GM18517 (cell line): ENCODE results near the gene PRRT1B.
"Not testable (repeated sequence)": the region's sequence is repeated elsewhere in the genome, so short reads cannot be mapped to it uniquely, and the experiment has no call there.

Experiments
- ATAC-seq: cut with Tn5 transposase; IDR thresholded peaks from one replicate; pipeline ENCODE4 v1.9.1; 2021; ENCODE audit warnings: mild to moderate bottlenecking, moderate library complexity; ENCODE audit not compliant: unreplicated experiment

Gene PRRT1B

DNA sequence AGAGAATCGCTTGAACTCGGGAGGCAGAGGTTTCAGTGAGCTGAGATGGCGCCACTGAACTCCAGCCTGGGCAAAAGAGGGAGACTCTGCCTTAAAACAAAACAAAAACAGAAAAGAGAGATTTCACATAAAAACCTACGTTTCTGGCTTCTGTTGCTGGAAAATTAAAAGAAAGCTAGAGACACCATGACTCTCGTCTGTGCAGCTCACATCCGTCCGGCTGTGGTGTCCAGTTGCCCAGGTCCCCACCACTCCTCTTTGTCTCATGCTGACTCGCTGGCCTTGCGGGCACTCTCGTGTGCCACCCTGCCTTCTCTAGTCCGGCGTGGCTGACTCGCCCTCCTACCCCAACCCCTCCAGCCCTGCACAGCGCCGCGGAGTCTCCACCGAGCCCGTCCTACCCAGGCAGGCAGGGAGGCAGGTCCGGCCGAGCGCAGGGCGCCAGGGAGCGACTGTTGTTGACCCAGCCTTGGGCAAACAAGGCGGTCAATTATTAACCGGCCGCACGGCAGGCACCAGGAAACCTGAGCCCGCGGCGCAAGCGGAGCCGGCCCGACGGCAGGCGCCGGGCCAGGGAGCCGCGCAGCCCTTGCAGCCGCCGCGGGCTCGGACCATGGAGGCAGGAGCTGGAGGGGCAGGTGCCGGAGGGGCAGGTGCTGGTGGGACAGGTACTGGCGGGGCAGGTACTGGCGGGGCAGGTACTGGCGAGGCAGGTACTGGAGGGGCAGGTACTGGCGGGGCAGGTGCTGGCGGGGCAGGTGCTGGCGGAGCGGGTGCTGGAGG is at the start of gene PRRT1B:
TSS of gene PRRT1B (plus strand) at position 521 of the 783 bp plus-strand sequence. CDS start at position 614, 93 bp downstream.
- no peak for ATAC-seq

DNA sequence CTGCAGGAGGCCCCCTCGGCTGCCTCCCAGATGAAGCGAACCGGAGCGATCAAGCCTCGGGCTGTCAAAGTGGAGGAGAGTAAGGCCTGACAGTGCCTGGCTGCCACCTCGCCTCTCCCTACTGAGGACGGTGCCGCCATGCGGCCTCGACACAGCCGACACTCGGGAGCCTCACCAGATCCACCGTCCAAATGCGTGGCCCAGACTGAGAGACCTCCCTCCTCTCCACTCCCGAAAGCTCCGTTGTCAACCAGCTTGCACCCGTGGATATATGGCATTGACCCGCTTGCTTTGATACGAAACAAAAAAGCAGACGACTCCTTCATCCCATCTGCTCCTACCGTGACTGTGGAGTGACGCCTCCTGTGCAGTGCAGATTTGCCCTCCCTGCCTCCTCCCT is 49.5 kb upstream of the PRRT1B start:
- no peak for ATAC-seq

- ATAC-seq, result no peak
These were observed 48.4 kb upstream of the PRRT1B start for GRCh38 chr9:131496844-131497405.

DNA sequence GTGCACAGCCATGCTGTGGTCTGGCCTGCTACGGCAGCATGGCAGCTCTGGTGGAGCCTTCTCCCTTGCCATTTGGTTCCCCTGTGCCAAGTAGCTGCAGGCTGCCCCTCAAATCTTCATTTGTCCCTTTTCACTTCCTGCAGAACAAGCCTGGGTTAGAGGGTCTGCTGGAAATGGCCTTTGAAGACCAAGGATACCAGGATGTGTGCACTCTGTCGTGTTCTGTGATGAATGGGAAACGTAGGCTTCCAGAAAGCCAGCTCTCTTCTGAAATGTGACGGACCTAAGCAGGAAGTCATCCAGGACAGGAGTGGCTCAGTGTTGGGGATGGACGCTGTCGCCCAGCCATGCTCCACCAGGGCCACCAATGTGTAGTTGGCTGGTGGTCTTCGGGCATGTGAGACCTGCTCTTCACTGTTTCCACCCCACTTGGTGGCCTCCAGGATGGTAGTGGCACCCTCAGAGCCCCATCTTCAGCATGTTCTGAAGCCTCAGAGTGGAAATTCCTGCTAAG is 46.0 kb upstream of the PRRT1B start:
- no peak for ATAC-seq

GRCh38 chr9:131500377-131500776 is 44.9 kb upstream of the PRRT1B start:
- no peak for ATAC-seq

DNA sequence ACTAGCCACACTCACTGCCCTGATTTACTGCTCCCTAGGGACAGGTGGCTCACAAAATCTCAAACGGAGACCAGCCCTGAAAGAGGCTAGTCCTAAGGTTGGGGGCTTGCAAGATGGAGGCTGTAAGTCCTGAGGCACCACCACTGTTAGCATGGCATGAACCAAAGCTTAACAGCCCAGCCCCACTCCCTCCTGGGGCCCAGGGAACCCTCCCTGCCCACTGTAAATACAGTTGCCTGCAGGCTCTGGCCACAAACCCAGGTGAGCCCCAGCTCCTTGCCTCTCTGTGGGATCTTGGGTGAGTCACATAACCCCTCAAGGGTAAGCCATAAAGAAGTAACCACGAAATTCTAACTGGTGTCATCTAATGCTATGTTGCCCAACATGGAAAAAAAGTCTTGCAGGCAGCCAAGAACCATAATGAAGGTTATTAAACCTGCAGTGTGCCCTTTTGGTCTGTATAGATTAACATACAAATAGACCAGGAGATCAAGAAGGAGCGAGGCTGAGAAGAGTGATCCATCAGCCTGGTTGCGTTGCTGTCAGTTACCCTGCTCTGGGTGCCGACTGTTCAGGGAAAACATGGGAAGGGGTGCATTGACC is 44.3 kb upstream of the PRRT1B start:
- ATAC-seq, result no peak

- ATAC-seq, result peak; percentile 83
These were observed 42.3 kb upstream of the PRRT1B start, which contains the start of gene POMT1 for GRCh38 chr9:131502781-131503625. TSS of gene POMT1 (plus strand) at chr9:131502918. CDS start at chr9:131504219, 1,301 bp downstream.

- ATAC-seq, result no peak
These were observed 41.5 kb upstream of the PRRT1B start for GRCh38 chr9:131503626-131504465.

- ATAC-seq, result no peak
These were observed 40.3 kb upstream of the PRRT1B start for GRCh38 chr9:131505012-131505411.

DNA sequence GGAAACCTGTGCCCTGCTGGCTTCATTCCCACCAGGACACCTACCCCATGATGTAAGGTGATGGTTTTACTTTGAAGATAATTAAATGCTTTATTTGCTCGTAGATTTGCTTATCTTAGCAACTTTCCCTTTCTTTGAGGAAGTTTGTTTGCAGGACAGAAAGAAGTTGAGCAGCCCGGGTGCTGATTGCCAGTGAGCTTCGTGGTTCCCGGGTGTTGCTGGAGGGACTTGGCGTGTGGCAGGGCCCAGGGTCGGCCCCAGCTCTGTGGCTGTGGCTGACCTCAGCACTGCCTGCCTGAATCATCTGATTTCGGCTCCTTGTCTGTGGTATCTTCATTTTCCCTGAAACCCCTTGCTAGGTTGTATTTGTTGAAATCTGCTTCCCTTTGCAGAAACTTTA is 33.9 kb upstream of the PRRT1B start:
- no peak for ATAC-seq

DNA sequence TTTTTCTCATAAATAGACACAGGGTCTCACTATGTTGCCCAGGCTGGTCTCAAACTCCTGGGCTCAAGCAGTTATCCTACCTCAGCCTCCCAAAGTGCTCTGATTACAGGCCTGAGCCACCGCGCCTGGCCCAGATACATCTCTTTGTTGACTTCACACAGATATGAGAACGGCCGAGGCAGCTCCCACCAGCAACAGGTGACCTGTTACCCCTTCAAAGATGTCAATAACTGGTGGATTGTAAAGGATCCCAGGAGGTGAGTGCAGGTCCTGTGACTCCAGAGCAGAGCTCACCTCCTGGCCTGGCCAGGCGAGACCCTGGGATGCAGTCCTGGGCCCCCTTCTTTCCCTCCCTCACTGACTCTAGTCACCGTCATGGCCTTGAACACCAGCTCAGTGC is 33.4 kb upstream of the PRRT1B start:
- no peak for ATAC-seq

GRCh38 chr9:131513177-131513576 is 32.1 kb upstream of the PRRT1B start:
- ATAC-seq, result no peak

DNA sequence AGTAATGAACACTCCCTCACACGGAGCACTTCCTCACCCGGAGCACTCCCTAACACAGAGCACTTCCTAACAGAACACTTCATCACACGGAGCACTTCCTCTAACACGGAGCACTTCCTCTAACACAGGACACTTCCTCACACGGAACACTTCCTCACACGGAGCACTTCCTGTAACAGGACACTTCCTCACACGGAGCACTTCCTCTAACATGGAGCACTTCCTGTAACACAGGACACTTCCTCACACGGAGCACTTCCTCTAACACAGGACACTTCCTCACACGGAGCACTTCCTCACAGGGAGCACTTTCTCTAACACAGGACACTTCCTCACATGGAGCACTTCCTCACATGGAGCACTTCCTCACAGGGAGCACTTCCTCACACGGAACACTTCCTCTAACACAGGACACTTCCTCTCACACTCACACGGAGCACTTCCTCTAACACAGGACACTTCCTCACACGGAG is 29.7 kb upstream of the PRRT1B start:
- not testable (repeated sequence) for ATAC-seq

DNA sequence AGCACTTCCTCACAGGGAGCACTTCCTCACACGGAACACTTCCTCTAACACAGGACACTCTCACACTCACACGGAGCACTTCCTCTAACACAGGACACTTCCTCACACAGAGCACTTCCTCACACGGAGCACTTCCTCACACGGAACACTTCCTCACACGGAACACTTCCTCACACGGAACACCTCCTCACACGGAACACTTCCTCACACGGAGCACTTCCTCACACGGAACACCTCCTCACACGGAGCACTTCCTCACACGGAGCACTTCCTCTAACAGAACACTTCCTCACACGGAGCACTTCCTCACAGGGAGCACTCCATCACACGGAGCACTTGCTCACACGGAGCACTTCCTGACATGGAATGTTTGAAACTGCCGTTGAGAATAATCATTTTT is 29.2 kb upstream of the PRRT1B start:
- ATAC-seq, result no peak

DNA sequence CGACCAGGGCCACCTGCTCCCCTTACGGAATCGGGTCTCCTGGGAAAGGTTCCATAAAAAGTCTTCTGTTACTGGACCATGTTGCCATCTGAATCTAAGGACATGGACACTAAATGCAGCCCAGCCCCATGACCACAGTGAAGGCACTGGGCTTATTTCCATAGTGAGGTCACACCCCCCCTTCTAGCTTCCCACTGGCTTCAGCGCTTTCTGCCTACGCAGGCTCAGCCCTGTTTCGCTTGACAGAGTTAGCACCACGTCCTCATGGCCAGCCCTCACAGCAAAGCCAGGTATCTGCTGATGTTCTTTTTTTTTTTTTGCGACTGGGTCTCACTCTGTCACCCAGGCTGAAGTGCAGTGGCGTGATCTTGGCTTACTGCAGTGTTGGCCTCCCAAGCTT is 28.4 kb upstream of the PRRT1B start:
- ATAC-seq, result no peak

- ATAC-seq, result no peak
These were observed 27.5 kb upstream of the PRRT1B start for GRCh38 chr9:131517761-131518190.

DNA sequence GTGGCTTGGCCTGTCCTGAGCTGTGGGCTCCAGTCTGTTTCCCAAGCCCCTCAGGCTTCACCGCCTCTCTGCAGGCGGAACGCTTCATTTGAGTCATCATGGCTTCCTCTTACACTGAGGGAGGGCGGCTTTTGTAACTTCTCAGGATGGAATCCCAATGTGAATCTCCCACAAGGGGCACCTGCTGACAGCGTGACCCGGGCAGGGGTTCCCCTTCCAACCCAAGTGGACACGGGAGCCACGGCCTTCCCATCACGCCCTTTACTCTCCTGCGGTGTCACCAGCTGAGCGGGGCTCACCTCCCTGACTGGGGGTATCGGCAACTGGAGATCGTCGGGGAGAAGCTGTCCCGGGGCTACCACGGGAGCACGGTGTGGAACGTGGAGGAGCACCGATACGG is 26.8 kb upstream of the PRRT1B start:
- no peak for ATAC-seq

GRCh38 chr9:131520503-131520902 is 24.8 kb upstream of the PRRT1B start:
- no peak for ATAC-seq

GRCh38 chr9:131521203-131521602 is 24.1 kb upstream of the PRRT1B start:
- ATAC-seq, result no peak

DNA sequence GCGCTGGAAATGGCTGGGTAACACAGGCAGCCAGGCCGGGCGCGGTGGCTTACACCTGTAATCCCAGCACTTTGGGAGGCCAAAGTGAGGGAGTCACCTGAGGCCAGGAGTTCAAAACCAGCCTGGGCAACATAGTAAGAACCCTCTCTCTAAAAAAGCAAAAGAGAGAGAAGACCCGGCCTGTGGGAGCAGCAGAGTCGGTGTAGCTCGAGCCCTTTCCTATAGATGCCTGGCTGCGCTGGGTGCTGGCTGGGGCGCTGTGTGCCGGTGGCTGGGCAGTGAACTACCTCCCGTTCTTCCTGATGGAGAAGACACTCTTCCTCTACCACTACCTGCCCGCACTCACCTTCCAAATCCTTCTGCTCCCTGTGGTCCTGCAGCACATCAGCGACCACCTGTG is 23.5 kb upstream of the PRRT1B start:
- no peak for ATAC-seq
